ENCODE results near the gene EBP.
"Not testable (repeated sequence)": the region's sequence is repeated elsewhere in the genome, so short reads cannot be mapped to it uniquely, and the experiment has no call there.

EBP gene

GRCh38 chrX:48496660-48497059 lies 24.9 kb upstream of the EBP start:
- DNase-seq = no peak

GRCh38 chrX:48497871-48498270 lies 23.7 kb upstream of the EBP start:
- DNase-seq = no peak

GRCh38 chrX:48498374-48498809 lies 23.2 kb upstream of the EBP start:
- DNase-seq = no peak

- DNase-seq = no peak
Observed at GRCh38 chrX:48504261-48504660, 17.3 kb upstream of the EBP start.

- no peak for DNase-seq
Observed at GRCh38 chrX:48505481-48505880, 16.1 kb upstream of the EBP start.

- DNase-seq = no peak
Observed at GRCh38 chrX:48507246-48507645, 14.4 kb upstream of the EBP start.

GRCh38 chrX:48508400-48509244 lies 13.0 kb upstream of the EBP start, which contains the start of gene PORCN:
PORCN (plus strand) TSS chrX:48508992; CDS start chrX:48509821, 829 bp downstream.
- peak; percentile 83 for DNase-seq

- no peak for DNase-seq
Observed at GRCh38 chrX:48509245-48509590, 12.4 kb upstream of the EBP start.

GRCh38 chrX:48509619-48510018 lies 12.0 kb upstream of the EBP start:
- no peak for DNase-seq

- DNase-seq = no peak
Observed at GRCh38 chrX:48511560-48511959, 10.0 kb upstream of the EBP start.

GRCh38 chrX:48512371-48512935 lies 9.2 kb upstream of the EBP start:
- DNase-seq = no peak

GRCh38 chrX:48513670-48514069 lies 7.9 kb upstream of the EBP start:
- no peak for DNase-seq

GRCh38 chrX:48514126-48514806 lies 7.3 kb upstream of the EBP start:
- DNase-seq = no peak

GRCh38 chrX:48514868-48515460 lies 6.6 kb upstream of the EBP start:
- no peak for DNase-seq

GRCh38 chrX:48515842-48516241 lies 5.8 kb upstream of the EBP start:
- DNase-seq = no peak

- DNase-seq = no peak
Observed at GRCh38 chrX:48516285-48516684, 5.3 kb upstream of the EBP start.

- no peak for DNase-seq
Observed at GRCh38 chrX:48516987-48517386, 4.6 kb upstream of the EBP start.

- not testable (repeated sequence) for DNase-seq
Observed at GRCh38 chrX:48519481-48519880, 2.1 kb upstream of the EBP start.

- no peak for DNase-seq
Observed at GRCh38 chrX:48520455-48520854, 1.2 kb upstream of the EBP start.

GRCh38 chrX:48520976-48521352 lies 644 bp upstream of the EBP start:
- DNase-seq = no peak

GRCh38 chrX:48522291-48522690 lies 683 bp downstream of the EBP start:
- DNase-seq = no peak

GRCh38 chrX:48523682-48524081 lies 2.1 kb downstream of the EBP start:
- DNase-seq = no peak

- DNase-seq = not testable (repeated sequence)
Observed at GRCh38 chrX:48525853-48526252, 4.2 kb downstream of the EBP start.

- DNase-seq = no peak
Observed at GRCh38 chrX:48530736-48531135, 9.1 kb downstream of the EBP start.

All from activated CD8-positive, alpha-beta memory T cell treated with anti-CD3 and anti-CD28 coated beads, Interleukin-2, amount 50 U/mL, for 4 hours (primary cell).